SKM-1 treated with dmso at 0.1 percent for 144 hours (cell line): ENCODE measurements around the gene AIP.

Experiments
- DNase-seq: peaks from one replicate; lab custom pipeline; 2025; ENCODE audit not compliant: unreplicated experiment; lab: John Stamatoyannopoulos, UW

Gene AIP

GRCh38 chr11:67482827-67483798, at the start of gene AIP:
Gene AIP, plus strand, starts transcription at chr11:67483026. Its CDS starts 133 bp downstream, at chr11:67483159.
- peak; percentile 97 for DNase-seq

DNA sequence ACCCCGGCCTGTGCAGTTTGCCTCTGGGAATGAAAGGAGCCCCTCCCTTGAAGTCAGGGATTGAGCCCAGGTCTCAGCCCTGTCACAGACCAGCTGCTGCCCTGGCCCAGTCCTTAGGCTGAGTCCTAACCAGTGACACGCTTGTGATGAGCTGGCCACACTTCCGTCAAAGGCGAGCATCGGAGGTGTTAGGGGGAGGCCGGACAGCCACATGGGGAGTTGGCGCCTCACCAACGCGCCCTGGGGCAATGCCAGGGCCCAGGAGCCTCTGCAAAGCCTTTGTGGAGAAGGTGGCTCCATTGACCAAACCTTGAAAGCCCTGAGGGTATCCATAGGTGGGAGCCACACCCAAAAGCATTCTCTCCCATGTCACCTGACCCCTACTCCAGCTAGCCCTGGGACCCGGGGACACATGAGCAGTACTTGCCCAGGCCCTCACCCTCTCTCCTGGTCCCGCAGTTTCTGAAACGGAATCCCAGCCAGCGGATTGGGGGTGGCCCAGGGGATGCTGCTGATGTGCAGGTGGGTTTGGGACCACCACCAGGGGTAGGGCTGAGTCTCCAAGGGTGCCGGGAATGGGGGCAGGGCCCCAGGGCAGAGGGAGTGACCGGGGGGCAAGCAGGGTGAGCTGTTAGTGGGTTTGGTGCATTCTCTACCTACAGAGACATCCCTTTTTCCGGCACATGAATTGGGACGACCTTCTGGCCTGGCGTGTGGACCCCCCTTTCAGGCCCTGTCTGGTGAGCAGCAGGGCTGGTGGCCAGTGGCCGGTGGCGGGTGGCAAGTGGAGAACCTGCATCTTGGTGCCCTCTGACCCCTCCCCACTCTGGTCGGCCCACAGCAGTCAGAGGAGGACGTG, 49.1 kb upstream of the AIP start:
- no peak for DNase-seq

- DNase-seq, result no peak
Measured at GRCh38 chr11:67434395-67434881, 48.4 kb upstream of the AIP start.

GRCh38 chr11:67435031-67435726, 47.6 kb upstream of the AIP start:
- no peak for DNase-seq

- no peak for DNase-seq
Measured at GRCh38 chr11:67435727-67436458, 46.9 kb upstream of the AIP start.

DNA sequence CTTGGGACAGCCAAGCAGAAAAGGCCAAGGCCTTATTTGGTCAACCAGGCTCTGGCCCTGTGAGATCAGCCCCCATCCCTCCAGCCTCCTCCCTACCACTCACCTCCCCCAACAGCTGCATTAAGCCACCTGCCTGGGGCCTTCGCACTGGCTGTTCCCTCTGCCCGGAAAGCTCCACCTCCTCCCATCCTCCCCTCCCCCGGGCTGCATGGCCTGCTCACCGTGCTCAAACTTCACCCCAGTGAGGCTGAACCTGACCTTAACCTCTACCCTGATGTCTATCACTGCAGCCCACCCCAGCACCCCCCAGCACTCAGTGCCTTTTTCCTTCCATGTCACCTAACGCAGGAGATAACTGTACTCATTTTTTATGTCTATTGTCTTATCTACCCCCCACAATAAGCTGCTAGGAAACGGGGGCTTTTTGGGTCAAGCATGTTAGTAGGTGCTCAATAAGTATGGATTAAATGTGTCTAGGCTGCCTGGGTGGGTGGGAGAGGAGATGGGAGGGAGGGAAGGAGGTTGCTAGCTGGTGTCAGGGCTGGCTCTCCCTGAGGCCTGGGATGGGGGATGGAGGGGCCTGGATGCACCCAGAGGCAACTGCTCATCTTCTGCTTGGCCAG, 46.3 kb upstream of the AIP start:
- DNase-seq, result no peak

GRCh38 chr11:67437082-67437808, 45.6 kb upstream of the AIP start, which contains the start of gene PTPRCAP:
Gene PTPRCAP, minus strand, starts transcription at chr11:67437682. Its CDS starts 63 bp downstream, at chr11:67437619.
- DNase-seq, result no peak

DNA sequence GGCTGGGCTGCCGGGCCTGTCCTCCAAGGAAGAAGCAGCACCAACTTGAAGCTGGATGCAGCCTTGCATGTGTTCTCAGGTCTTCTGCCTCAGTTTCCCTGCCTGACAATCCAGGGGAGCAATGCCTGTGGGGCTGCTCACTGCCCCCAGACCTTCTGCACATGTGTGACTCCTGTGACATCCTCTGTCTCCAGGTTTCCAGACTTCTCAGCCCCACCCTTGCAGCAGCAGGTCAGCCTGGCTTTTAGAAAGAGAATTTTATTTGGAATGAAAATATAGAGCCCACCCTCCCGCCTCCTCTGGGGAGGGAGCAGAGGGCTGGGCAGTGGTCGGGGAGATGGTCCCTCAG, 45.0 kb upstream of the AIP start:
- no peak for DNase-seq

GRCh38 chr11:67438158-67438902, 44.5 kb upstream of the AIP start:
- no peak for DNase-seq

- DNase-seq, result no peak
Measured at GRCh38 chr11:67439321-67440228, 43.3 kb upstream of the AIP start.

DNA sequence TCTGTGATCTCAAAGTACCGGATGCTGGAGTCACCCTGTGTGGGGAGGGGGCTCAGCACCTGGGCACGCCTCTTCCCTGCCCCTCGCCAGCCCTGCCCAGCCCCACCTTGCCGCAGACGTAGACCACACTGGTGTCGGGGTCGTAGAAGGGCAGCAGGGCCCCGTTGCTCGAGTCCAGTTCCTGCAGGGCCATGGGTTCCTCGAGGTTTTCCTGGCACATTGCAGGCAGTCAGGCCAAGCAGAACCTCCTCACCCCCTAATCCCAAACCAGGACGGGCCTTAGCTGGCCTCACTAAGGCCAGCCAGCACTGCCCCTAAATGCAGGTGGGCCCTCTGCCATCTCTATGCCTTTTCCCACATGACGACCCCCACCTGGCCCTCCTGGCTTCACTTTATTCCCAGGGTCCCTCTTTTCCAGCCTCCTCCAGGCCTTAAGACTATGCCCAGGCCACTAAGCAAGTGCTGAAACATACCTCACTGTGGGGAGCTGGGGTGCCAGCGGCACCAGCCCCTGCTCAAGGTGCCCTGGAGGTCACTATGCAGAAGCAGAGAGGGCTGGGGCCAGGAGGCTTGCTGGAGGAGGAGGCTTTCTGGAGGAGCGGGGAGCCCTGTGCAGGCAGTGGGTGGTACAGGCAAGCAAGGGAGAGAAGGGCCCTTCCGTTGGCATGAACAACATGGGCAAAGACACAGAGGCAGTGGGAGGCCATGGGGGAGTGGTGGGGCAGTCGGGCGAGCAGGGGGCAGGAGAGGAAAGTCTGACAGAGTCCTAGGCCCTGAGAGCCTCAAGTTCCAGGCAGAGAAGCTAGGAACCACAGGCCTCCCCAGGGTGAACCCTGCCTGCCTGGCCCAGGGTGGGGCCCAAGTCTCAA, 42.4 kb upstream of the AIP start:
- no peak for DNase-seq

GRCh38 chr11:67441098-67441563, 41.7 kb upstream of the AIP start:
- DNase-seq, result no peak

DNA sequence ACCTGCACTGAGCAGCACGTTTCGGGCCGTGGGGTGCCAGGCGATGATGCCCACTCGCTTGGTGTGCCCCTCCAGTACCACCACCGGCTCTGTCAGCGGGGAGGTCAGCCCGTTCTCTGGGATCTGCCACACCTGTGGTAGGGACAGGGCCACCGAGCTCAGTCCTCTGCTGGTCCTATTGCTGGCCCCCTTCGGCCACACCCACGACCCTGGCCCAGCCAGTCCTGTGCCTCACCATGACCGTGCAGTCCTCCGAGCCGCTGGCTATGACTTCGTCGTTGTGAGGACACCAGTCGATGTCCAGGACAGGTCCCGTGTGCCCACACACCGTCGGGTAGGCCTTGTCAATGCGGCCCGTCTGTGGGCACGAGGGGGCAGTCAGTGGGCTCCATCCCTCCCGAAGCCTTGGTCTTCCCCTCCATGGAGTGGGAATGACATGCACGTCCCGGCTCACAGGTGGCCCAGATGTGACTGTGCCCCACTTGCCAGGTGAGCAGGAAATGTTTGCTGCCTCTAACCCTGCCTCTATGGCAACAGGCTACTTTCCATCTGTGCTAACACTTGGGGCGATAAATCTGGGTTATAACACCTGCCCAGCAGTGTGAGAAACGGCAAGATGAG, 41.0 kb upstream of the AIP start:
- DNase-seq, result no peak

DNA sequence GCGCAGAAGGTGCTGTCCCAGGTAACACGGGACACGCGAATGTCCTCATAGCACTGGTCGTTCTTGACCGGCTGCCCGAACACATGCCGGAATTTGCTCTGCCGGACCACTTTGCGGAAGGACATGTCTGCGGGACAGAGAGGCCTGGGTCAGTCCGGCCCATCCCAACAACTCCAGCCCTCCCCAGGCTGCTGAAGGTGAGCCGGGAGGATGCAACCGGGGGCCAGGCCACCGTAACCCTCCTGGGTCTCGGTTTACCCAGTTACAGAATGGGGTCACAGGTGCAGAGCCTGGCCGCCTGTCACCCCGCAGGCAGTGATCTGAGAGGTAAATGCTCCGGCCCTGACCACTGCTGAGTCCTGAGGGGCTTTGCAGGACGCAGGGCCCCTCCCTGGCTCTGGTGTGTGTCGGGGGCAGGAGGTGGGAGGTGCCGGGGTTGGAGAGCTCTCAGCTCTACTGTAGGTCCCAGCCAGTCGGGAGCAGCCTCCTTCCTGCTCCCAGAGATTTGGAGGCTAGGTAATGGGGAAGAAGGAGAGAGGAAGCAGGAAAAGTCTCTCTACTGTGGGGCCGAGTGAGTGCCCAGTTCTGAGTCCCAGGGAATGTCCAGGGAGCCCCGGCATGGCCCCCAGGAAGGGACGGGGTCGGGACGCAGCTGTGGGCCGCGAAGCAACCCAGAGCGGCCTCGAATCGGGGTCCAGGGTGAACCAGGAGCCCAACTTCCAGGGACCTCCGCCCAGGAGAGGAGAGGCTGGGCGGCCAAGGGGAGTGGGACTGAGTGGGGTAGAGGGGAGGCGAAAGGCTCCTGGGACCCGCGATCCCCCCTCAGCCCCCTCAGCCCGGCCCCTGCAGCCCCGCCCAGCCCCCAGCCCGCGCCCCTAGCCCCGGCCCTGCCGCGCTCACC, 40.1 kb upstream of the AIP start:
- no peak for DNase-seq

- DNase-seq, result no peak
Measured at GRCh38 chr11:67445515-67445914, 37.3 kb upstream of the AIP start.
